HFF-Myc (cell line): ENCODE results near the gene C5.

ENCODE experiments used
- DNase-seq: peaks from one replicate; pipeline ENCODE4 v3.0.0-alpha.2; 2011; ENCODE audit warnings: low read depth; ENCODE audit errors: extremely low read depth
- H3K4me3 ChIP-seq: replicated peaks from 2 replicates; pipeline ENCODE4 v1.5.1; 2011; ENCODE audit warnings: low read depth, mild to moderate bottlenecking, control low read depth, low read length
- TF ChIP-seq, protein P1 (sequence below): IDR thresholded peaks from 2 replicates; pipeline ENCODE4 v1.5.1; 2012; ENCODE audit warnings: mild to moderate bottlenecking, low read depth, low read length, control low read depth; ENCODE audit errors: missing control alignments

Gene C5

DNA sequence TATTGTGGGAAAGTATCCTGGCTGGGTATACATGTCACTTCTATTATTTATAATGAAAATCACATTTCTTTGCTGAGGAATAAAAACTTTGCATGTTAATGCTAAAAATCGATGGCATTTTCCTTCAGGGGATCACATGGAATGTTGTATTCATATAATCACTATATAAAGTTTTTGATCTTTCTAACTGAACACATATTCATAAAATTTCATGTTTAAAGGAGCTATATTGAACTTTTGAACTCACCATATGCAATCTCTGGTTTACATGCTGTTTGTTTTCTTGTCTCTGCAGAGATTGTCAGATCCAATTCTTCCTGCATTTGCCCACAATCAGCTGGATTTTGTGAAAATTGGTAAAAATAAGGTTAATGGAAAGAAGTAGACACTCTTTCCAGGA, 90.1 kb downstream of the C5 start:
- H3K4me3 ChIP-seq, result no peak overlapping the region
- DNase-seq, result no peak
- TF ChIP-seq, protein P1, sequence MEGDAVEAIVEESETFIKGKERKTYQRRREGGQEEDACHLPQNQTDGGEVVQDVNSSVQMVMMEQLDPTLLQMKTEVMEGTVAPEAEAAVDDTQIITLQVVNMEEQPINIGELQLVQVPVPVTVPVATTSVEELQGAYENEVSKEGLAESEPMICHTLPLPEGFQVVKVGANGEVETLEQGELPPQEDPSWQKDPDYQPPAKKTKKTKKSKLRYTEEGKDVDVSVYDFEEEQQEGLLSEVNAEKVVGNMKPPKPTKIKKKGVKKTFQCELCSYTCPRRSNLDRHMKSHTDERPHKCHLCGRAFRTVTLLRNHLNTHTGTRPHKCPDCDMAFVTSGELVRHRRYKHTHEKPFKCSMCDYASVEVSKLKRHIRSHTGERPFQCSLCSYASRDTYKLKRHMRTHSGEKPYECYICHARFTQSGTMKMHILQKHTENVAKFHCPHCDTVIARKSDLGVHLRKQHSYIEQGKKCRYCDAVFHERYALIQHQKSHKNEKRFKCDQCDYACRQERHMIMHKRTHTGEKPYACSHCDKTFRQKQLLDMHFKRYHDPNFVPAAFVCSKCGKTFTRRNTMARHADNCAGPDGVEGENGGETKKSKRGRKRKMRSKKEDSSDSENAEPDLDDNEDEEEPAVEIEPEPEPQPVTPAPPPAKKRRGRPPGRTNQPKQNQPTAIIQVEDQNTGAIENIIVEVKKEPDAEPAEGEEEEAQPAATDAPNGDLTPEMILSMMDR, result no peak

DNA sequence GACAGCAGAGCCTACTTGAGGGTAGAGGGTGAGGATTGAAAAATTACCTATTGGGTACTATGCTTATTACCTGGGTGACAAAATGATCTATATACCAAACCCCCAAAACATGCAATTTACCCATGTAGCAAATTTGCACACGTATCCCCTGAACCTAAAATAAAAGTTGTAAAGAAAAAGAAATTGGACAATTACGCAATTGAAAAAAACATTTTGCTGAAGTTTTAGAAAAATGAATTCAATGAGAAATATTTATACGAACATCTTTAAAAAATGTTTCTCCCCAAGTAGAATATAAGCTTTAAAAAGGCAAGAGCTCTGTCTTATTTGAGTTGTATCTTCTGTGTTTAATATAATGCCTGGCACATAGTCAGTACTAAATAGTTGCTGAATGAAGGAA, 93.2 kb downstream of the C5 start:
- TF ChIP-seq, protein P1, result no peak
- H3K4me3 ChIP-seq, result no peak overlapping the region
- DNase-seq, result no peak

DNA sequence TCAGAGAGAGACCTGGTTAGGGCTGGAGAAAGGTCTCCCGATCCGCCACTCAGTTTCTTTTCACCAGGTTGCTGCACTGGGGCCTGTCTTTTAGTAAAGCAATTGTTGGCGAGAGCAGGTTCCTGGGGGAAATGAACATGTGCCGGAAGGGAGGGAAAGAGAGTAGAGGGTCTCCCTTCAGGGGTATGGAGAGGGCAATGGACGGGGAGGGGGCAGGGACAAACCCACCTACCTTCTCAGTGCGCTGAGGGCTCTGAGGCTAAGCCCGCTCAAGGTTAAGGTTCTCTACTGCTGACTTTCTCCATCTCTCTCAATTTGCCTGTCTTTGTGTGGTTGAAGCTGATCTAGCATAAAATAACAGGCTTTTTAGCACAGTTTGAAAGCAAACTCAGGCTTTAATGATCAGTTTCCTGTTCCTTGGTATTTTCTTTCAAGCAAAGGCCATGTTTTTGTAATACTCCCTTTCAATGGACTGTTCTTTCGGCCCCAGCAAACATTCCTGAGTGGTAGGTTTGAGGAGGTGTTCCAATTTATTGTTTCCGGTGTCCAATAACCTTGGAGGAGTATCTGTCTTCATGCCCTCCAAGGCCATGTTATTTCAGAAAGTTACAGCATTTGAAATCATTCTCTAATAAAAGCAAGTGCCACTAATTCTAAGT, 98.0 kb downstream of the C5 start:
- DNase-seq, result no peak
- no peak overlapping the region for H3K4me3 ChIP-seq
- TF ChIP-seq, protein P1, result no peak

DNA sequence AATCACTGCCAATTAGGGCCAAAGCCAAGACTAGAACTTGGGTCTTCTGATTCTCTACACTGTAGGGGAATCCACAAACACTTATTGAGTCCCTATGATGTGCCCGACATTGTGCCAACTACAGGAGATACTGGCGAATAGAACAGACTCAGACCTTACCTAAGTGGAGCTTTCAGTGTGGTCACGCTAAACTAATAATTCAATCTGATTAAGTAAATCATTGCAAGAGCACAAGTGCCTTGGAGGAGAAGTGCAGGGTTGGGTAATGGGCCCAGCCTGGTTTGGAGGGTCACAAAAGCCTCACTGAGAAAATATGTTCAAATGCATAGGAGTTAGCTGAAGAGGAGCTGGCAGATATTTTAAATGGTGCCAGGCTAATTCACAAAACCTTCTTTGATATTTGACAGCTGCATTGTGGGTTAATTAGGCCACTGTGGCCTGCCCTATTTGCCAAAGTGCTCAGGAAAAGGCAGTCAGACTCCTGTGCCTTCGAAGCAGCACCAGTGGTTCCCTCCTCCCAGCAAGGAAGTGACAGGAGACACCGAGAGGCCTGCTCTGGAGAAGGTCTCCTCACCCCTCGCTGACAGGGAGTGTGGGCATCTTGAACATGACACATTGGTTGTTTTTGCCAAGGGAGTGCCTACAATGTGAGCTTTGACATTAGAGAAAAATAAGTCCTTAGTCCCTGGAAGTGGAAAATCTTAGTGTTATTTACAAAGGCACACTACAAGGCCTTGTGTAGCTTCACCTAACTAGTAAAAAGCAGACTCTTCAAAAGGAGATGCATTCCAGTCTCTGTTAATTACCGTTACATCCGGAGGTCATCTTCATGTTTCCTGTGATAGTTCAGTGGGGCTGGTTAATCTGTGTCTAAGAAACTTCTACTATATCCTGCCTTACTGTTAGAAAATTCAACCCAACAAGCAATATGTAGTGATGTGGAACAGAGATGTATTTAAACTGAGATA, 99.4 kb downstream of the C5 start:
- TF ChIP-seq, protein P1, result no peak
- no peak for DNase-seq
- H3K4me3 ChIP-seq, result no peak overlapping the region

DNA sequence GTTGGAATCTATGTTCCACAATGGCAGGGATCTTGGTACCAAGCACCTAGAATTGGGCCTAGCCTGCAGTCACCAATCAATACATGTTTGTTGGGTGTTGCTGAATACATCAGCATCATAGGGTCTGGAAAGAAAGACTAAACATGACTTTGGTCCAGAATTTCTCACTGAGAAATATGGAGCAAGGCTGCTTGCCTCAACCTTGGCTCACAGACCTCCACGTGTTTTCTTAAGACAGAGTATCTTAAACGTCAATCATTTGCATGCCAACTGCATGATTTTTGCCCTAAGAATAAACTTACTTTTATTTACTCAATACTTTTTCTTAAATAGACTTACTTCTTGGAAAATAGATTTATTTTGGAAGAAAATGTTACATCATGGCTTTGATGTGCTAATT, 100.8 kb downstream of the C5 start:
- no peak overlapping the region for H3K4me3 ChIP-seq
- no peak for DNase-seq
- TF ChIP-seq, protein P1, result no peak

DNA sequence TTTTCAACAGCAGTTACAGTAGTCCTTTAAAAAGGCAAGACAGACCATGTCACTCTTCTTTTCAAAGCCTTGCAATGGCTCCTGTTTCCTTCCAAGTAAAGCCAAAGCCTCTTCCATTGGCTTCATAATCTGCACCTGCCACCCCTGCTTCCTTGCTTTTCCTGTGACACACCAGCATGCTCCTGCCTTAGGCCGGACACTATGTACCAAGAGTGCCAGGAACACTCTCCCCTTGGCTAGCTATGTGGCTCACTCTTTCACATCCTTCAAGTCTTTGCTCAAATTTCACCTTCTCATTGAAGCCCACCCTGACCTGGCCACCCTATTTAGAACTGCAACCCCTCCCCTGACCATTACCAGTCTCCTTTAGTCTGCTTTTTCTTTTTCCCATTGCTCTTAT, 101.3 kb downstream of the C5 start:
- no peak for DNase-seq
- TF ChIP-seq, protein P1, result no peak
- H3K4me3 ChIP-seq, result no peak overlapping the region
